Neural progenitor cell (in vitro differentiated cells): ENCODE measurements around the gene PLPP6.

Source experiments
- EZH2 ChIP-seq: fragments of 200-600 bp; sonication (generic); IDR thresholded peaks from 2 replicates; pipeline ENCODE4 v1.6.1; 2017; ENCODE audit warnings: antibody characterized with exemption, mild to moderate bottlenecking, moderate library complexity
- TF ChIP-seq, protein P1 (sequence below): fragments of 200-600 bp; sonication (generic); IDR thresholded peaks from 2 replicates; pipeline ENCODE4 v1.5.1; 2017; ENCODE audit warnings: antibody characterized with exemption, mild to moderate bottlenecking

DNA sequence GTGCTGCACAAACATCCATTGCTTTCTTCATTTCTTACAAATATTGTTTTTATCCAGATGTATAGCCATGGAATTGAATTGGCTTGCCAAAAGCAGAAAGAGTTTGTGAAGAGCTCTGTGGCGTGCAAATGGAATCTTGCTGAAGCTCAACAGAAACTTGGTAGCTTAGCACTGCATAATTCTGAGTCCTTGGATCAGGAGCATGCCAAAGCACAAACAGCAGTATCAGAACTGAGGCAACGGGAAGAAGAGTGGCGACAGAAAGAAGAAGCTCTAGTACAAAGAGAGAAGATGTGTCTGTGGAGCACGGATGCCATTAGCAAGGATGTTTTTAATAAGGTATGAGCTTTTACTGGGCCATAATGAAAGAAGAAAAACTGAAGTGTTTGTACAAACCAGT, 22.7 kb downstream of the PLPP6 start:
- TF ChIP-seq, protein P1, sequence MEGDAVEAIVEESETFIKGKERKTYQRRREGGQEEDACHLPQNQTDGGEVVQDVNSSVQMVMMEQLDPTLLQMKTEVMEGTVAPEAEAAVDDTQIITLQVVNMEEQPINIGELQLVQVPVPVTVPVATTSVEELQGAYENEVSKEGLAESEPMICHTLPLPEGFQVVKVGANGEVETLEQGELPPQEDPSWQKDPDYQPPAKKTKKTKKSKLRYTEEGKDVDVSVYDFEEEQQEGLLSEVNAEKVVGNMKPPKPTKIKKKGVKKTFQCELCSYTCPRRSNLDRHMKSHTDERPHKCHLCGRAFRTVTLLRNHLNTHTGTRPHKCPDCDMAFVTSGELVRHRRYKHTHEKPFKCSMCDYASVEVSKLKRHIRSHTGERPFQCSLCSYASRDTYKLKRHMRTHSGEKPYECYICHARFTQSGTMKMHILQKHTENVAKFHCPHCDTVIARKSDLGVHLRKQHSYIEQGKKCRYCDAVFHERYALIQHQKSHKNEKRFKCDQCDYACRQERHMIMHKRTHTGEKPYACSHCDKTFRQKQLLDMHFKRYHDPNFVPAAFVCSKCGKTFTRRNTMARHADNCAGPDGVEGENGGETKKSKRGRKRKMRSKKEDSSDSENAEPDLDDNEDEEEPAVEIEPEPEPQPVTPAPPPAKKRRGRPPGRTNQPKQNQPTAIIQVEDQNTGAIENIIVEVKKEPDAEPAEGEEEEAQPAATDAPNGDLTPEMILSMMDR = no peak
- TF ChIP-seq EZH2 = no peak
